HCT116 (cell line): ENCODE measurements around the gene ADCK1.
A peak's percentile ranks its signal among the peaks of the same experiment; 100 is the strongest.

Experiments used
- CEBPB ChIP-seq: IDR thresholded peaks from 2 replicates; pipeline ENCODE4 v1.6.1; 2012; ENCODE audit warnings: low read depth
- CTCF ChIP-seq, 3 experiments: fragments of 200-600 bp in 1 of 3; sonication (generic) in 1 of 3; IDR thresholded peaks in 2 of 3; conservative IDR thresholded peaks in 1 of 3; 2 replicates each; pipeline ENCODE4 v1.5.1; 2012 to 2017; ENCODE audit warnings: low read depth in 2 of 3, low read length in 2 of 3, antibody characterized with exemption in 1 of 3, borderline replicate concordance in 1 of 3, control low read depth in 1 of 3, mild to moderate bottlenecking in 1 of 3, mixed read lengths in 1 of 3, mixed run types in 1 of 3, moderate library complexity in 1 of 3; ENCODE audit not compliant: insufficient read depth in 1 of 3
- JUND ChIP-seq: IDR thresholded peaks from 2 replicates; pipeline ENCODE4 v1.6.1; 2012
- RAD21 ChIP-seq: IDR thresholded peaks from 2 replicates; pipeline ENCODE4 v1.6.1; 2012; ENCODE audit warnings: low read depth, mild to moderate bottlenecking
- REST ChIP-seq: IDR thresholded peaks from 2 replicates; pipeline ENCODE4 v1.6.1; 2012; ENCODE audit warnings: low read depth
- TCF7L2 ChIP-seq: IDR thresholded peaks from 2 replicates; pipeline ENCODE4 v1.7.0; 2011; ENCODE audit warnings: borderline replicate concordance, inconsistent platforms; ENCODE audit not compliant: insufficient read depth, insufficient read length; ENCODE audit errors: extremely low read depth
- ZNF274 ChIP-seq: fragments of 200-500 bp; sonication (Bioruptor generic); IDR thresholded peaks from 2 replicates; pipeline ENCODE4 v1.6.1; 2014; ENCODE audit warnings: mild to moderate bottlenecking, low read depth, low read length, inconsistent platforms

GRCh38 chr14:77862154-77862786, 62.4 kb downstream of the ADCK1 start:
- TF ChIP-seq REST, result no peak
- TF ChIP-seq CEBPB, result no peak
- peak; percentile 85 for TF ChIP-seq RAD21
- TF ChIP-seq CTCF (IDR thresholded peaks at IDR 0.05 in 2 of 3, conservative IDR thresholded peaks at IDR 0.05 in 1 of 3; ENCODE audit: borderline replicate concordance in 1 of 3, insufficient read depth in 1 of 3, low read depth in 2 of 3, low read length in 2 of 3), result peak; percentile 65 to 99 (median 98)
- TF ChIP-seq JUND, result no peak
- no peak for TF ChIP-seq ZNF274
- no peak for TF ChIP-seq TCF7L2
